ENCODE results near the gene TPRA1. TPM values are rescaled to one million over a fixed set of nuclear protein-coding genes. Genes with fewer than 3 reads are reported as not detected.
A peak's percentile ranks its signal among the peaks of the same experiment; 100 is the strongest.

TPRA1 gene
- total and polyA plus RNA-seq, 2 of the 4 experiments (the other 2 are of a cell fraction), result 17.9 to 40.1 TPM

- Histone ChIP-seq H4K20me1 (ENCODE audit: insufficient read depth, low read length) (peaks cover 58% of the 10 kb centered on the region), H2BK5ac (ENCODE audit: low read depth, low read length, poor library complexity, severe bottlenecking) (peak overlapping the region; percentile 53), H4K91ac (ENCODE audit: insufficient read depth, low read depth, low read length) (no peak overlapping the region; the same call in 1 of the 2 replicates), H3K4me1 (ENCODE audit: control insufficient read depth, insufficient read depth, low read length) (peaks cover 21% of the 10 kb centered on the region), H3K36me3 (ENCODE audit: control insufficient read depth, insufficient read depth, low read length) (no peaks in the 10 kb centered on the region), H2AFZ (replicated peaks; ENCODE audit: low read length, poor library complexity) (peak overlapping the region; percentile 37), H3K56ac (ENCODE audit: extremely low read depth, insufficient read depth, low read length) (no peak overlapping the region), H3K14ac (replicated peaks; ENCODE audit: low read depth, low read length) (peak overlapping the region; percentile 90), H3K23ac (ENCODE audit: low read depth, low read length) (peak overlapping the region; percentile 92), H3K18ac (ENCODE audit: low read depth, low read length) (0 out of 2 replicates have a peak overlapping the region, but pooled peaks have one; percentile 35), H3K4ac (ENCODE audit: low read depth, low read length) (peak overlapping the region; percentile 70), H3K27ac (ENCODE audit: insufficient read depth, low read length) (peak overlapping the region; percentile 67), H2AK9ac (replicated peaks; ENCODE audit: low read depth, low read length, poor library complexity) (peak overlapping the region; percentile 93), H3K79me1 (ENCODE audit: low read depth in 1 of 2, low read length in 2 of 2) (peaks cover 9 to 62% of the 10 kb centered on the region in 2 experiments; a peak in 3 of 4 replicates), H3K4me3 (ENCODE audit: insufficient read depth, low read depth, low read length) (peak overlapping the region; percentile 51), H2BK15ac (ENCODE audit: low read depth, low read length) (peak overlapping the region; percentile 54; the same call in 1 of the 3 replicates), H3K9me1 (ENCODE audit: insufficient read depth, low read length) (peaks cover 41% of the 10 kb centered on the region), H3K27me3 (ENCODE audit: control insufficient read depth, insufficient read depth, low read length) (no peaks in the 10 kb centered on the region), H2BK20ac (ENCODE audit: low read depth, low read length) (no peak overlapping the region), H4K5ac (ENCODE audit: low read depth, low read length) (peak overlapping the region; percentile 15; the same call in 1 of the 2 replicates), H3K9me3 (ENCODE audit: control insufficient read depth, insufficient read depth, low read length) (no peaks in the 10 kb centered on the region), H2BK120ac (ENCODE audit: low read depth, low read length) (0 out of 2 replicates have a peak overlapping the region, but pooled peaks have one; percentile 5), H4K8ac (ENCODE audit: low read depth in 2 of 2, low read length in 2 of 2) (peak overlapping the region in 1 of 2 experiments; percentile 40; a peak in 2 of 4 replicates), H2AK5ac (ENCODE audit: low read depth, low read length) (peak overlapping the region; percentile 92), H3K9ac (ENCODE audit: low read depth, low read length) (peak overlapping the region; percentile 54), H3K4me2 (ENCODE audit: low read depth, low read length) (peak overlapping the region; percentile 87)
- TF ChIP-seq BHLHE40 (IDR thresholded peaks at IDR 0.05; ENCODE audit: low read depth, low read length), result no peak
- peak; percentile 33; the same call in 1 of the 2 replicates for TF ChIP-seq MAZ (IDR thresholded peaks at IDR 0.05; ENCODE audit: borderline replicate concordance, low read depth, low read length)
- POLR2A ChIA-PET (ENCODE audit: unreplicated experiment), result interaction anchor here (0.5 kb wide), 1 partner anchor 485 kb away, joined by 3 read pairs; no protein-coding TSS in a partner anchor
- dilution Hi-C loops (cut with HindIII; ENCODE audit: low sequenced_read_pairs, unreplicated experiment), result no loop called here
- no CpG with 5 or more reads among the region's 12 CpGs for WGBS, 2 experiments (ENCODE audit: extremely low coverage in 2 of 2, insufficient read length in 1 of 2)
- DNase-seq (peak; percentile 72), ATAC-seq (ENCODE audit: low read depth) (peak; percentile 21)
- intact Hi-C loops (cut with micrococcal nuclease), result no loop called here
- CTCF ChIA-PET, result interaction anchor here (4.2 kb wide), 1 partner anchor 14 kb away, joined by 20 read pairs; no protein-coding TSS in a partner anchor
- BruUV-seq (replicated peaks), result no TSS peak
- in situ Hi-C loops (cut with MboI; ENCODE audit: low sequenced_read_pairs), result no loop called here
Observed at GRCh38 chr3:127588806-127589577, 1.5 kb downstream of the TPRA1 start.
